GM21717 (cell line): ENCODE results near the gene ANKRD30A.
"Not testable (repeated sequence)": the region's sequence is repeated elsewhere in the genome, so short reads cannot be mapped to it uniquely, and the experiment has no call there.

Source experiments
- ATAC-seq: cut with Tn5 transposase; IDR thresholded peaks from one replicate; pipeline ENCODE4 v1.9.1; 2021; ENCODE audit warnings: mild to moderate bottlenecking, moderate library complexity; ENCODE audit not compliant: unreplicated experiment

ANKRD30A gene, protein sequence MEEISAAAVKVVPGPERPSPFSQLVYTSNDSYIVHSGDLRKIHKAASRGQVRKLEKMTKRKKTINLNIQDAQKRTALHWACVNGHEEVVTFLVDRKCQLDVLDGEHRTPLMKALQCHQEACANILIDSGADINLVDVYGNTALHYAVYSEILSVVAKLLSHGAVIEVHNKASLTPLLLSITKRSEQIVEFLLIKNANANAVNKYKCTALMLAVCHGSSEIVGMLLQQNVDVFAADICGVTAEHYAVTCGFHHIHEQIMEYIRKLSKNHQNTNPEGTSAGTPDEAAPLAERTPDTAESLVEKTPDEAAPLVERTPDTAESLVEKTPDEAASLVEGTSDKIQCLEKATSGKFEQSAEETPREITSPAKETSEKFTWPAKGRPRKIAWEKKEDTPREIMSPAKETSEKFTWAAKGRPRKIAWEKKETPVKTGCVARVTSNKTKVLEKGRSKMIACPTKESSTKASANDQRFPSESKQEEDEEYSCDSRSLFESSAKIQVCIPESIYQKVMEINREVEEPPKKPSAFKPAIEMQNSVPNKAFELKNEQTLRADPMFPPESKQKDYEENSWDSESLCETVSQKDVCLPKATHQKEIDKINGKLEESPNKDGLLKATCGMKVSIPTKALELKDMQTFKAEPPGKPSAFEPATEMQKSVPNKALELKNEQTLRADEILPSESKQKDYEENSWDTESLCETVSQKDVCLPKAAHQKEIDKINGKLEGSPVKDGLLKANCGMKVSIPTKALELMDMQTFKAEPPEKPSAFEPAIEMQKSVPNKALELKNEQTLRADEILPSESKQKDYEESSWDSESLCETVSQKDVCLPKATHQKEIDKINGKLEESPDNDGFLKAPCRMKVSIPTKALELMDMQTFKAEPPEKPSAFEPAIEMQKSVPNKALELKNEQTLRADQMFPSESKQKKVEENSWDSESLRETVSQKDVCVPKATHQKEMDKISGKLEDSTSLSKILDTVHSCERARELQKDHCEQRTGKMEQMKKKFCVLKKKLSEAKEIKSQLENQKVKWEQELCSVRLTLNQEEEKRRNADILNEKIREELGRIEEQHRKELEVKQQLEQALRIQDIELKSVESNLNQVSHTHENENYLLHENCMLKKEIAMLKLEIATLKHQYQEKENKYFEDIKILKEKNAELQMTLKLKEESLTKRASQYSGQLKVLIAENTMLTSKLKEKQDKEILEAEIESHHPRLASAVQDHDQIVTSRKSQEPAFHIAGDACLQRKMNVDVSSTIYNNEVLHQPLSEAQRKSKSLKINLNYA (N-terminal part only)

DNA sequence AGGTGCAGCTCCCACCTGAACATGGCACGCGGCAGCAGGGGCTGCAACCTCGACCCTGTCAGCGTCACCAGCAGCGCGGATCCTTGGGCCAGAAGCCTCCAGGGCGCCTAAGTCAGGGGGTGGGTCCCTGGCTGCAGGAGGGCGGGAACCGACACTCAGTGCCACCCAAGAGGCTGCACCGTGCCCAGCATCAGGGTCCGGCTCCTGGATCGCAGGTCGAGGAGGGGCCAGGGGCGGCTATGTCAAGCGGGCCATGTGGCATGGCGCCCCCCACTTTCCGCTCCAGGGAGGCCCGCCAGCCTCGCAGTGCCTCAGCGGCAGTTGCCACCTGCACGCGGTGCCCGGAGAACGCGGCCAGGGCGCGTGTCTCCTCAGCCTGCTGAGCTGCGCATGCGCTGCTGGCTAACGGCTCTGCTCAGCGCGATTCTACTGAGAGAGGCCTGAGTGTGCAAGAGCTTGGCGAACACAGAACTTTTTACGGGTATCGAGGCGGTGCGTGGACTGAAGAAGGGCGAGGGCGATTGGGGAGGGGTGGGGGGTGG lies at the start of gene ANKRD30A:
Gene ANKRD30A (plus strand): TSS at position 408 of the 542 bp plus-strand sequence. CDS start 190 bp downstream, outside the sequence.
- ATAC-seq: no peak

DNA sequence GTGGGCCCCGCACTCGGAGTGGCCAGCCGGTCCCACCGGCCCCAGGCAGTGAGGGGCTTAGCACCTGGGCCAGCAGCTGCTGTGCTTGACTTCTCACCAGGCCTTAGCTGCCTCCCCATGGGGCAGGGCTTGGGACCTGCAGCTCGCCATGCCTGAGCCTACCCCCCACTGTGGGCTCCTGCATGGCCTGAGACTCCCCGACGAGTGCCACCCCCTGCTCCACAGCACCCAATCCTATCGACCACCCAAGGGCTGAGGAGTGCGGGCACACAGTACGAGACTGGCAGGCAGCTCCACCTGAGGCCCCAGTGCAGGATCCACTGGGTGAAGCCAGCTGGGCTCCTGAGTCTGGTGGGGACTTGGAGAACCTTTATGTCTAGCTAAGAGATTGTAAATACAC lies 49.3 kb upstream of the ANKRD30A start:
- ATAC-seq: not testable (repeated sequence)

DNA sequence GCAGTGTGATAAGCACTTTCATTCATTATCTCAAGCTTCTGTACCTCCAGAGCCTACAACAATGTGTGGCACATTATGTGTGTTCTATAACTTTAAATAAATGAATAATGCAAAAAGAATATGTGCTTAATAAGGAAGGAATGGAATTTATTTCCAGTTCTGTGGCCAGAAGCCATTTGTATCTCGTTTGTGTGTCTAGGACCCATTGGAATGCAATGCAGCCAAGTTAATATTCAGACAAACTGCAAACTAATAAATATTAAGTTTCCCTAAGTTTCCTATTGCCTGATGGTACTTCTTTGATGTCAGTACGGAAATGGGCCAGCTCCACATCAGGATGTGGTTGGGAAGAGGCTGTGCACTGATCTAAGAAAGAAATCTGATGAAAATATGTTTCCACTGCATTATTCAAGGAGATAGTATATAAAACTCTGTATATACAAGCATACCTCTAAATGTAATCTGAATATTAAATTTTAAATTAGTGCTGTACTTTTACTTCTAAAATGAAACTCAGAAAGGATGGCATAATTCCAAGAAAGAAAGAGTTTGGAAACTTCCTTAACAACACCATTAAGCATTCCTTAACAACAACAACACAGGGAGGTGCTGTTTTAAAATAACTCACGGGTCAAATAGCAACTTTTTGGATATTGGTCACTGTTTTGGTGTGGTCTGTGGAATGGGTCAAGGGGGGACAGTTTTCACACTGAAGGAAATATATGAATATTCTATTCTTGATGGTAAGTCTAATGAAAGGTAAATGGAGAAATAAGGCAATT lies 29.4 kb upstream of the ANKRD30A start:
- ATAC-seq: no peak

DNA sequence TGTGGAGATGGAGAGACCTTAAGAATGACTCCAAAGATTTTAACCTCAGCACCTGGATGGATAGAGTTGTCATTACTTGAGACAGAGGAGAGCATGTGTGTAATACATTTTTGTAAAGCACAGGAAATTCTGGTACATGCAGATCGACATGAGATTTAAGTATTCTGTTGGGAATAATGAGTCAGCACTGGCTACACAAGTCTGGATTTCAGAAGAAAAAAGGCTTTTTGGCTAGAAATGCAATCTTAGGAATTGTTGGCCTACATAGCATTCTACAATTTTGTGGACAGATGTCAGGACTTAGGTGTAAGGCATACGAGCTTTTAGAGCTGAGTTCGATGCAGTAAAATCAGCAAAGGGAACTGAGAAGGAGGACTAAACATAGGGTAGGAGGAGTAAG lies 24.1 kb upstream of the ANKRD30A start:
- ATAC-seq: no peak

DNA sequence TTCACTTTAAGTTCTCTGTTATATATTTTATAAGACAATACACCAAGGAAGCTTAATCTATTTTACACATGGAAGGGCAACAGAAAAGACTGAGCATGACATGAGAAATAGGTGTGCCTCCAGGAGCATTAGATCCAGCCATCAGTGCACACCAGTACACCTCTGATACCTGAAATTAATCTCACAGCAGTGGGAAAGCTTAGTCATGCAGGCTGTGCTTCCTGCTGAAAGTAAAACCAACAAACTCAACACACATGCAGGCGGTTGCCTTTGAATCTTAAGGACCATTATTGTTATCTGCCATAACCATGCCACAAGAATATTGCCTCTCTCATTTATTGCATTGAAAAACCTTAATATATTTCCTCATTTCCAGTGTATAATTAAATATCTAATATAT lies 16.4 kb upstream of the ANKRD30A start:
- no peak for ATAC-seq

DNA sequence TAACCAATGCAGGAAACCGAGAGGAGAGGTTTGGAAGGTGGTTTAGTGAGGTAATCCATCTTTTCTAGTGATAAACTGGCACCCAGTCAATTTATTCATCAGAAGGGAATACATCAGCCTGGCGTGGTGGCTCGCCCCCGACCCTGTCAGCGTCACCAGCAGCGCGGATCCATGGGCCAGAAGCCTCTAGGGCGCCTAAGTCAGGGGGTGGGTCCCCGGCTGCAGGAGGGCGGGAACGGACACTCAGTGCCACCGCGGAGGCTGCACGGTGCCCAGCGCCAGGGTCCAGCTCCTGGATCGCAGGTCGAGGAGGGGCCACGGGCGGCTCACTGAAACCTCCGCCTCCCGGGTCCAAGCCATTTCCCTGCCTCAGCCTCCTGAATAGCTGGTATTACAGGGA lies 866 bp upstream of the ANKRD30A start:
- no peak for ATAC-seq

DNA sequence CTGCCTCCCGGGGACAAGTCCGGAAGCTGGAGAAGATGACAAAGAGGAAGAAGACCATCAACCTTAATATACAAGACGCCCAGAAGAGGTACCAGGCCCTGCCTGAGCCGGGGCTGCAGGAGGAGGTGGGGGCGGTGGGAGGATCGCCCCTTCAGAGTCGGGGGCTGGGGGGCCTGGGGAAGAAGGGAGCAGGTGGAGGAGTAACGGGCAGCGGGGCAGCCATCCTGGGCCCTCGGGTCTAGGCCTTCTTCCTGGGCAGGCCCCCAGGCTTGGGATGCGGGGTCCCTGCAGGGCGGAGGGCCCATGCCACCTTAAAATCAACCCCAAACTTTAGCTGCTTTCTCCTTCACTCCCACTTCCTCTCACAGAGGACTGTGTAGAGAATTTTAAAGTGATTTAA lies 523 bp downstream of the ANKRD30A start:
- ATAC-seq: no peak

DNA sequence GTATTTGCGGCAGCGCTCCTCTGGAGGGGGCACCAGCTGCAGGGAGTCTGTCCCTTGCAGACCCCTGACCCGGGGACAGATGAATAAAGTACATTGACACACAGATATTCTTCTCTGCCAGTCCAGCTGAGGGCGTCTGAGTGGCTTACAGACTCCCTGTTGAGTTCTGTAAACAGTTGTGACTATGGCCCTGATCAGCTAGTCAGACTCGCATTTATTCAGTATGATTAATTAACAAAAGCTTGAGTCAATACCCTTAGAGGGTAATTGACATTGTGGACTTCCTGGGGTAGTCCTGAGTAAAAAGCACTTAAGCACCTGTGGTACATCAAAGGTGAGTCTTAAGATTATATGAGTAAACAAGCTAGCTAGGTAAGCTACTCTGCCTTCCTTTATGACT lies 21.0 kb downstream of the ANKRD30A start:
- no peak for ATAC-seq

DNA sequence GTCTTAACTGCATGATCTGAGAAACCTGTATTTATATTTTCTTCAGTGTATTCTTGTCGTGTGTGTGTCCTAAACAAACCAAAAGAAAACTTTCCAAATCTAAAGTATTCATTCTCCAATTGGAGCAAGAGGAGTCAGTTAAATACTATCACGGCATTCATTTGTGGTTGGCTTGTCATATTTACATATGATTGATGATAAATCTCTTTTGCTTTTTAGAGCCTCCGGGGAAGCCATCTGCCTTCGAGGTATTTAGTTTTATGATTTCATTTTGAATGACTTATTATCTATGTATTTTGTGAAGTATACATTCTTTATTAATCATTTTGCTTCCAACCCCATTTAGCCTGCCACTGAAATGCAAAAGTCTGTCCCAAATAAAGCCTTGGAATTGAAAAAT lies 37.0 kb downstream of the ANKRD30A start:
- ATAC-seq: not testable (repeated sequence)

DNA sequence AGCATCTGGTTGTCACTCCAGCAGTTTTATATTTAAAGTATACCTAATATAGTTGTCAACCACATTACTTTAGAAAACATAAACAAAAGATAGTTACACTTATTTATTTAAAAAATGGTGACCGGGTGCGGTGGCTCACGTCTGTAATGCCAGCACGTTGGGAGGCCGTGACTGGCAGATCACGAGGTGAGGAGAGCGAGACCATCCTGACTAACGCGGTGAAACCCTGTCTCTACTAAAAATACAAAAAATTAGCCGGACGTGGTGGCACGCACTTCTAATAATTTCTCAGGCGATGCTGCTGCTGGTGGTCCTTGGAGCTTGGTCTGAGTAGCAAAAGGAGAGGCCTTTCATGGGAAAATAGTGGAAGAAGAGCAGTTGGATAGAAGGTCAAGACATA lies 46.5 kb downstream of the ANKRD30A start:
- not testable (repeated sequence) for ATAC-seq

DNA sequence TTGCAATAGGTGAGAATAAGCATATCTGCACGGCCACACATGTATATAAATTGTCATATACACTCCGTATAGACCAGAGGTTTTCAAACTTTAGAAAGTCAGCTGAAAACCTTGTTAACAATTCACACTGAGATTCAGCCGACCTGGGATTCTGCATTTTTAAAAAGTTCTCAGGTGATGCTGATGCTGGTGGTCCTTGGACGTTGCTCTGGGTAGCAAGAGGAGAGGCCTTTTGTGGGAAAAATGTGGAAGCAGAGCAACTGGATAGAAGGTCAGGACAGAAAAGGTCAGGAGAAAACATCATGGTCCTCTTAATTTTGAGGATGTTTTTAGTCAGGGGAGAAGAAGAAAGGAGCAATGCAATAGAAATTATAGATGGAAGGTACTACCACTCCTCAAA lies 52.9 kb downstream of the ANKRD30A start:
- not testable (repeated sequence) for ATAC-seq

DNA sequence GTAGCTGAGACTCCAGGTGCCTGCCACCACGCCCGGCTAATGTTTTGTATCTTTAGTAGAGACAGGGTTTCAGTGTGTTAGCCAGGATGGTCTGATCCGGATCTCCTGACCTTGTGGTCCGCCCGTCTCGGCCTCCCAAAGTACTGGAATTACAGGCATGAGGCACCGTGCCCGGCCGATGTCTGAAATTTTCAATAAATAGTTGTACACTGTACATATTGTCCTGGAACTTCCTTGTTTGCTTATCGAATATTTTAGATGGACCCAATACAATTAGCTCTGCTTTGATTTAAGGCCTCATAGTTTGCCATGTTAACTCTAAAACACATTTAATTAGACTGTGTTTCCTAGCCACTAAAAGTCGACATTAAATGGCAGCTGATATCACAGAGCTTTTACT lies 57.3 kb downstream of the ANKRD30A start:
- ATAC-seq: not testable (repeated sequence)

DNA sequence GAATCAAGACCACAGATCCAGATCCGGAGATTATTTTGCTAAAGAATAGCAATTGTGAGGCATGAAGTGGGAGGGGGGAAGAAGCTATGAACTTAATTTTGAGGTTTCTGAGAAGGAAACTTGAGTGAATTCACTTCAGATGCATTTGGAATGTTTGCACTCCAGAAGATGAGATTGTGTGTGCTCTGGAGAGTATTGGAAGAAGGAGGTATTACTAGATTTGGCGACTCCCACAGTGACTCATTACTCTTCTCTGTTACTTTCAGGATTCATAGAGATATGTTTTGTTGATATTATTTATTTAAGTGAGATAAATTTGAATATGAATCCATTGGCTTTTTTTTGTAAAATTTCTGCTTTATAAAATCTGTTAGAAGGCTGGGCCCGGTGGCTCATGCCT lies 80.7 kb downstream of the ANKRD30A start:
- ATAC-seq: no peak

DNA sequence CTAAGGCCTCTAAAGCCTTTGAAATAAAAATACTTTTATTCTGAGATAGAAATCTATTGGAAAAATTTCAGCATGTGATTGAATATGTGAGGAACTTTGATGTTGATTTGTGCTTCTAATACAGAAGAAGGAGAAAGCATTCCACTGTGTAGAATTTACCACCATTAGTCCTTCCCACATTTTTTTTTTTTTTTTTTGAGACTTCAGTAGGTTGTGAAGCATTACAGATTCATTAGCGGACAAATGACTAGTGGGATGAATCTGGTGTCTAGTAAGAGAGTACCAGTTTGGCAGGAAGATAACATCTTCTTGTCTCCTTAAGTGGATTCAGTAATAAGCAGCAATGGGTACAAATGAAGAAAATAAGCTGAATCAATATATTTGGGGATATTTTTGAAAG lies 95.5 kb downstream of the ANKRD30A start:
- ATAC-seq: no peak

DNA sequence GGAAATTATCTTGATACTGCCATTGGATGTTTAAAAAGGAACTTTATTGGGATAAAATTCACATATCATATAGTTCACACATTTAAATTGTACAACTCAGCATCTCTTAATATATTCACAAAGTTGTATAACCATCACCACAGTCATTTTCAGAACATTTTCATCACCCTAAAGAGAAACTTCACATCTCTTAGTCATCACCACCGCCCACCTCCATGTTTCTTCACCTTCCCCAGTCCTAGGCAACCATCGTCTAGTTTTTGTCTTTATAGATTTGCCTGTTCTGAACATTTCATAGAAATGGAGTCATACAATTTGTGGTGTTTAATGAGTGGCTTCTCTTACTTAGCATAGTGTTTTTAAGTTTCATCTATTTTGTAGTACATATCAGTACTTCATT lies 96.6 kb downstream of the ANKRD30A start:
- ATAC-seq: no peak

DNA sequence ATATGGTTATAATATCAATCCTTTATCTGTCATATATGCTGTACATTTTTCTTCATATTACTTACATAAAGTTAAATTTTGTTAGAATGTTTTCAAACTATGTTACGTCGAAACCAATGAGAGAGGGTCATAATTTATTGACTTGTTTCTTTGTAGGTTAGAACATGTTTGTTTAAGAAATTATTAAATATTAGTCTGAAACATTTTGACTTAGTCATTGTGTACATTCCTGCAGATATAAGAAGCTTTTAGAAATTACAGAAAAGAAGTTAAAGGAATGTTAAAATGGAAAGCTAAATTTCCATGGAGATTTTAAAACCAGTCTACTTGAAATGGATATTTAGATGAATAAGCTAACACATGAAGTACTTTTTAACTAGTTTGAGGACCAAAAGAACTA lies 99.8 kb downstream of the ANKRD30A start:
- no peak for ATAC-seq

DNA sequence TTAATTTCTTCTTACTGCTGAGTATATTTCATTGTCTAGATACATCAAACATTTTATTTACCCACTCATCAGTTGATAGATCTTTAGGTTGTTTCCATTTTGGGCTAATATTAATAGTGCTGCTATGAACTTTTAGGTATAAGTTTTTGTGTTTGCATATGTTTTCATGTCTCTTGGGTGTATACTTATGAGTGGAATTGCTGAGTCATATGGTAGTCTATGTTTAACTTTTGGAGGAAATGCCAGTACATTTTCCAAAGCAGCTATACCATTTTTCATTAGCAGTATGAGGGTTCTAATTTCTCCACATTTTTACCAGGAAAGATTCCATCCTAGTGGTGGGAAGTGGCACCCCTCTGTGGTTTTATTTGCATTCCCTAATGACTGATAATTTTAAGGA lies 101.1 kb downstream of the ANKRD30A start:
- ATAC-seq: no peak

DNA sequence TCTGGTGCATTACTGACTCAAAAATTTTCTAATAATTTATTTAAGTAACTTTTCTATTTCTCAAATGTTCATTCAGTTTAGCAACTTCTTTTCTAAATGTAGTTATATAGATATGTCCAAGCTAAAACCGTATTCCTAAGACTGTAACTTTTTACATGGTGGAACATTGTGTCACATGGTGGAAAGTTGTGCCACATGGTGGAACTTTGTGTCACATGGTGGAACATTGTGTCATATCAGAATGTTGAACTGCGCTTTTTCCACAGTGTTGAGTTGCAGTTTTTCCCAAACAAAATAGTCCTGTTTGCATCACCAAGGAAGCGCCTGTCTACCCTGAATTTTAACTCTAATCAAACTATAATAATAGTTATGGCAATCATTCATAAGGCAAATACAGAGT lies 109.3 kb downstream of the ANKRD30A start:
- no peak for ATAC-seq

DNA sequence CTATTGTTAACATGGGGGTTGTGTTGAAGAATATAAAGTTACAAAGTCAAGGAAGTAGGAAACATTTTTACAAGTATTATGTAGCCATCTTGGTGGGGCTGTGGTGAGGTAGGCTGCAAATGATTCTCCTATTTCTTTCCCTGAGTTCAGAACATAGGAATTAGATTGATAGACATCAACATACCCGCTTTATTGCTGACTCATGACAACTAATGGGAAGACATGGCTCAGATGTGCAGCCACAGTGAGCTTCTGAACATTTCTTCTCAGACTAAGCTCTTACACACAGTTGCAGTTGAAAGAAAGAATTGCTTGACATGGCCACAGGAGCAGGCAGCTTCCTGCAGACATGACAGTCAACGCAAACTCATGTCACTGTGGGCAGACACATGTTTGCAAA lies 110.7 kb downstream of the ANKRD30A start:
- ATAC-seq: no peak

DNA sequence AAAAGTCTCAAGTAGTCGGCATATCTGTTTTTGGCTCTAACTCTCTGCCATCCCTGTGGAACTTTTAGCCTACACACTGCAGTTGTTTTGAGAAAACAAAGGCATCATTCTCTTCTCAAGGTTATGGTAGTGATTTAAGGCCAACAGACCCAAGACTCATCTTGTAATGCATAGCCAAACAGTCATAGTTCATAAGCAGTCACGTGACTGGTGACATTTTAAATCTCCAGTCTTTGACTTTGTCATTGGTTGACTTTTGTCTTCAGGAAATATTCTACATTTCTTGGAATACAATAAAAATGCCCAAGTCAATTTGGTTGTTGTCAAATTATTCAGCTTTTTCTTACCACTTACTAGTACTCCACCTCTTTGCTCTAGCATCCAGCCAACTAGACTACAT lies 114.8 kb downstream of the ANKRD30A start:
- ATAC-seq: no peak
